IMR-90 (cell line): ENCODE results near the gene PCDHGA2. TPM values are rescaled to one million over a fixed set of nuclear protein-coding genes. Genes with fewer than 3 reads are reported as not detected.

Source experiments
- ATAC-seq: fragments of 200-7000 bp; cut with Tn5 transposase; 2 replicates; pipeline ENCODE4 v1.9.1; 2020; ENCODE audit warnings: low read depth, mild to moderate bottlenecking, moderate library complexity
- BruUV-seq: library from RNA; stranded (reverse); fragments of 400-500 nt; replicated peaks from 2 replicates; lab custom pipeline; 2021; lab: Mats Ljungman, UMichigan
- CTCF ChIA-PET: fragments of 300-600 bp; formaldehyde crosslinking; extraction: SDS; loops from one replicate; lab custom pipeline; 2021; ENCODE audit warnings: antibody characterized with exemption; lab: Yijun Ruan, JAX
- POLR2A ChIA-PET: fragments of 300-600 bp; sonication (Branson Sonifier 250); formaldehyde crosslinking; loops from one replicate; lab custom pipeline; 2022; ENCODE audit warnings: antibody characterized with exemption; ENCODE audit not compliant: unreplicated experiment; lab: Charles Lee
- DNase-seq: peaks from one replicate; pipeline ENCODE4 v3.0.0; 2013
- H2AFZ ChIP-seq: replicated peaks from 2 replicates; pipeline ENCODE3; 2013; ENCODE audit warnings: low read length, mild to moderate bottlenecking; ENCODE audit not compliant: poor library complexity
- H2AK5ac ChIP-seq: 2 replicates; pipeline ENCODE4 v1.6.1; 2013; ENCODE audit warnings: low read depth, low read length, inconsistent platforms
- H2AK9ac ChIP-seq: replicated peaks from 2 replicates; pipeline ENCODE3; 2013; ENCODE audit warnings: mild to moderate bottlenecking, low read depth, low read length, moderate library complexity; ENCODE audit not compliant: poor library complexity
- H2BK120ac ChIP-seq: 2 replicates; pipeline ENCODE4 v1.6.1; 2013; ENCODE audit warnings: low read depth, low read length, inconsistent platforms
- H2BK15ac ChIP-seq: 3 replicates; pipeline ENCODE4 v1.6.1; 2013; ENCODE audit warnings: low read depth, low read length, inconsistent platforms
- H2BK20ac ChIP-seq: 2 replicates; pipeline ENCODE4 v1.6.1; 2013; ENCODE audit warnings: low read depth, mild to moderate bottlenecking, inconsistent platforms, low read length, moderate library complexity
- H2BK5ac ChIP-seq: 2 replicates; pipeline ENCODE4 v1.6.1; 2013; ENCODE audit warnings: mild to moderate bottlenecking, low read depth, low read length, inconsistent platforms; ENCODE audit not compliant: poor library complexity, severe bottlenecking
- H3K14ac ChIP-seq: replicated peaks from 2 replicates; pipeline ENCODE4 v1.6.1; 2013; ENCODE audit warnings: low read depth, low read length, inconsistent platforms
- H3K18ac ChIP-seq: 2 replicates; pipeline ENCODE4 v1.6.1; 2013; ENCODE audit warnings: low read depth, low read length, control low read depth
- H3K23ac ChIP-seq: 2 replicates; pipeline ENCODE4 v1.6.1; 2013; ENCODE audit warnings: low read depth, low read length, inconsistent platforms
- H3K27ac ChIP-seq: 2 replicates; pipeline ENCODE4 v1.5.1; 2013; ENCODE audit warnings: mild to moderate bottlenecking, control low read depth, low read length; ENCODE audit not compliant: insufficient read depth
- H3K27me3 ChIP-seq: 2 replicates; pipeline ENCODE4 v1.6.1; 2013; ENCODE audit warnings: low read length; ENCODE audit not compliant: control insufficient read depth, insufficient read depth
- H3K36me3 ChIP-seq: 2 replicates; pipeline ENCODE4 v1.6.1; 2013; ENCODE audit warnings: low read length, mixed read lengths; ENCODE audit not compliant: control insufficient read depth, insufficient read depth
- H3K4ac ChIP-seq: 2 replicates; pipeline ENCODE4 v1.6.1; 2013; ENCODE audit warnings: low read depth, low read length, inconsistent platforms
- H3K4me1 ChIP-seq: 2 replicates; pipeline ENCODE4 v1.6.1; 2013; ENCODE audit warnings: low read length, mixed read lengths; ENCODE audit not compliant: control insufficient read depth, insufficient read depth
- H3K4me2 ChIP-seq: 2 replicates; pipeline ENCODE4 v1.6.1; 2013; ENCODE audit warnings: low read depth, mild to moderate bottlenecking, control low read depth, low read length, moderate library complexity
- H3K4me3 ChIP-seq: 2 replicates; pipeline ENCODE4 v1.5.1; 2013; ENCODE audit warnings: low read depth, mild to moderate bottlenecking, control low read depth, low read length, moderate library complexity; ENCODE audit not compliant: insufficient read depth
- H3K56ac ChIP-seq: 2 replicates; pipeline ENCODE4 v1.6.1; 2013; ENCODE audit warnings: low read length, inconsistent platforms; ENCODE audit not compliant: insufficient read depth; ENCODE audit errors: extremely low read depth
- H3K79me1 ChIP-seq, 2 experiments: 2 replicates each; pipeline ENCODE4 v1.6.1; 2013; ENCODE audit warnings: low read length in 2 of 2, inconsistent platforms in 1 of 2, low read depth in 1 of 2
- H3K9ac ChIP-seq: 2 replicates; pipeline ENCODE4 v1.6.1; 2013; ENCODE audit warnings: low read depth, low read length, control low read depth
- H3K9me1 ChIP-seq: 2 replicates; pipeline ENCODE4 v1.6.1; 2013; ENCODE audit warnings: low read length, inconsistent platforms; ENCODE audit not compliant: insufficient read depth
- H3K9me3 ChIP-seq: 2 replicates; pipeline ENCODE4 v1.6.1; 2013; ENCODE audit warnings: low read length; ENCODE audit not compliant: control insufficient read depth, insufficient read depth
- H4K20me1 ChIP-seq: 2 replicates; pipeline ENCODE4 v1.6.1; 2013; ENCODE audit warnings: low read length, inconsistent platforms; ENCODE audit not compliant: insufficient read depth
- H4K5ac ChIP-seq: 2 replicates; pipeline ENCODE4 v1.6.1; 2013; ENCODE audit warnings: mild to moderate bottlenecking, low read depth, low read length, control low read depth
- H4K8ac ChIP-seq, 2 experiments: 2 replicates each; pipeline ENCODE4 v1.6.1; 2013; ENCODE audit warnings: low read depth in 2 of 2, low read length in 2 of 2, control low read depth in 1 of 2, inconsistent platforms in 1 of 2
- H4K91ac ChIP-seq: 2 replicates; pipeline ENCODE4 v1.6.1; 2013; ENCODE audit warnings: low read depth, low read length, inconsistent platforms; ENCODE audit not compliant: insufficient read depth
- CEBPB ChIP-seq: IDR thresholded peaks from 2 replicates; pipeline ENCODE4 v1.6.1; 2012; ENCODE audit warnings: low read depth, low read length, improper control_type of control experiment
- CHD1 ChIP-seq: IDR thresholded peaks from 2 replicates; pipeline ENCODE4 v1.6.1; 2012; ENCODE audit warnings: low read depth, low read length, improper control_type of control experiment
- CTCF ChIP-seq: conservative IDR thresholded peaks from 2 replicates; pipeline ENCODE4 v1.5.1; 2012; ENCODE audit warnings: mild to moderate bottlenecking, low read depth, low read length, improper control_type of control experiment
- ELK1 ChIP-seq: fragments of 150-350 bp; IDR thresholded peaks from 2 replicates; pipeline ENCODE4 v1.6.1; 2016; ENCODE audit warnings: low read depth, mild to moderate bottlenecking, low read length, moderate library complexity, borderline replicate concordance
- MAFK ChIP-seq: IDR thresholded peaks from 2 replicates; pipeline ENCODE4 v1.6.1; 2012; ENCODE audit warnings: low read depth, low read length, improper control_type of control experiment
- MAZ ChIP-seq: IDR thresholded peaks from 2 replicates; pipeline ENCODE4 v1.6.1; 2012; ENCODE audit warnings: low read depth, mild to moderate bottlenecking, low read length, improper control_type of control experiment, moderate library complexity, borderline replicate concordance
- POLR2A ChIP-seq: IDR thresholded peaks from 2 replicates; pipeline ENCODE4 v1.6.1; 2012; ENCODE audit warnings: mild to moderate bottlenecking, low read depth, low read length
- RAD21 ChIP-seq: IDR thresholded peaks from 2 replicates; pipeline ENCODE4 v1.6.1; 2012; ENCODE audit warnings: low read length, improper control_type of control experiment
- WGBS, 2 experiments: methylation state at CpG; one replicate each; pipeline versions ENCODE4 v1.1.5 to v1.1.7; 2013; ENCODE audit warnings: missing lambda C conversion rate in 2 of 2; ENCODE audit not compliant: insufficient read length in 1 of 2; ENCODE audit errors: extremely low coverage in 2 of 2; 5-methylcytosine and 5-hydroxymethylcytosine counted together
- dilution Hi-C: fragments of 300-500 bp; cut with HindIII; formaldehyde crosslinking; loops from one replicate; pipeline ENCODE4 v1.14.3; 2018; ENCODE audit warnings: low sequenced_read_pairs; ENCODE audit not compliant: unreplicated experiment
- in situ Hi-C: fragments of 300-500 bp; cut with MboI; formaldehyde crosslinking; loops from 3 replicates; pipeline ENCODE4 v1.14.3; 2019; ENCODE audit warnings: low sequenced_read_pairs, inconsistent platforms, mixed read lengths
- intact Hi-C: fragments of 100-400 bp; cut with micrococcal nuclease; formaldehyde crosslinking; loops from 2 replicates; pipeline ENCODE4 v1.10.0; 2022
- polyA plus RNA-seq, 3 experiments: library from polyadenylated mRNA; depleted of rRNA; stranded (reverse); fragments of >200 nt; gene quantifications; 2 replicates each; pipeline ENCODE4 v1.2.3, GENCODE V29; 2012; ENCODE audit warnings: low replicate concordance in 1 of 3
- total RNA-seq: library from RNA; depleted of rRNA; stranded (reverse); fragments of >200 nt; gene quantifications from 2 replicates; pipeline ENCODE4 v1.2.3, GENCODE V29; 2012

The PCDHGA2 gene
- total and polyA plus RNA-seq, 2 of the 4 experiments (the other 2 are of a cell fraction): 3.4 to 3.6 TPM

GRCh38 chr5:141320225-141321169 lies 18.1 kb upstream of the PCDHGA2 start, which contains the start of gene TAF7:
Gene TAF7, minus strand, starts transcription at chr5:141320784. Its CDS starts 740 bp downstream, at chr5:141320044.
- Histone ChIP-seq H3K27ac (peak within 1 kb of the TSS; percentile 80), H3K9me3 (peaks cover 41% of the 10 kb centered on the region), H3K4me1 (no peaks in the 10 kb centered on the region), H2BK15ac (no peak within 1 kb of the TSS), H2AFZ (peak within 1 kb of the TSS; percentile 97), H2BK5ac (peak within 1 kb of the TSS; percentile 67), H3K4me2 (peak within 1 kb of the TSS; percentile 64), H2BK20ac (no peak within 1 kb of the TSS; the same call in 1 of the 2 replicates), H2AK5ac (no peak within 1 kb of the TSS), H4K20me1 (peaks cover 7% of the 10 kb centered on the region; the same call in 1 of the 2 replicates), H3K4ac (peak within 1 kb of the TSS; percentile 89), H2AK9ac (peak within 1 kb of the TSS; percentile 59), H3K36me3 (peaks cover 11% of the 10 kb centered on the region), H3K79me1 (peaks cover 10 to 17% of the 10 kb centered on the region in 2 experiments), H3K9ac (peak within 1 kb of the TSS; percentile 72), H3K14ac (peak within 1 kb of the TSS; percentile 93), H4K5ac (peak within 1 kb of the TSS; percentile 91), H3K9me1 (no peaks in the 10 kb centered on the region), H3K23ac (peak within 1 kb of the TSS; percentile 64), H2BK120ac (peak within 1 kb of the TSS; percentile 40; the same call in 1 of the 2 replicates), H3K56ac (peak within 1 kb of the TSS; percentile 85; the same call in 1 of the 2 replicates), H4K91ac (peak within 1 kb of the TSS; percentile 83), H3K4me3 (peak within 1 kb of the TSS; percentile 66), H3K27me3 (no peaks in the 10 kb centered on the region), H4K8ac (peak within 1 kb of the TSS; percentile 92 to 96), H3K18ac (peak within 1 kb of the TSS; percentile 66)
- in situ Hi-C loops: no loop called here
- ATAC-seq: peak; percentile 96
- peak; percentile 92 for DNase-seq
- BruUV-seq: TSS peak; percentile 81
- ChIA-PET CTCF (interaction anchor here (0.8 to 1.7 kb wide), 10 partner anchors 40 to 310 kb away, joined by 3 to 7 read pairs (median 4); partner anchors contain the start of genes PCDHGA10 and PCDHGA11), POLR2A (interaction anchor here (0.7 kb wide), 1 partner anchor 244 kb away, joined by 3 read pairs; no protein-coding TSS in a partner anchor)
- intact Hi-C loops: no loop called here
- TF ChIP-seq ELK1 (no peak), POLR2A (peak; percentile 97), MAZ (peak; percentile 88; the same call in 1 of the 2 replicates), RAD21 (peak; percentile 47), CHD1 (peak; percentile 88; the same call in 1 of the 2 replicates), CEBPB (no peak), CTCF (peak; percentile 86), MAFK (0 out of 2 replicates have a peak, but pooled peaks have one; percentile 30)
- dilution Hi-C loops: no loop called here
- 1% methylated on average over 41 of the region's 67 CpGs; no CpG with 5 or more reads in 1 of the 2 experiments for WGBS, 2 experiments
